Cardiac muscle cell (in vitro differentiated cells and primary cell): ENCODE results near the gene PCK2. TPM values are rescaled to one million over a fixed set of nuclear protein-coding genes. Genes with fewer than 3 reads are reported as not detected.

Source experiments
- DNase-seq, 2 donors: peaks; one replicate each; pipeline versions ENCODE4 v3.0.0 to v3.0.0-alpha.2; 2010 to 2017; ENCODE audit warnings: low read depth in 1 of 2, low spot score in 1 of 2
- H3K27ac ChIP-seq: fragments of 200-600 bp; sonication (generic); 2 replicates; pipeline ENCODE4 v1.5.1; 2016
- H3K27me3 ChIP-seq: fragments of 200-600 bp; sonication (generic); 2 replicates; pipeline ENCODE4 v1.6.0; 2016; ENCODE audit warnings: control low read depth
- H3K36me3 ChIP-seq: fragments of 200-600 bp; sonication (generic); 2 replicates; pipeline ENCODE4 v1.5.1; 2016; ENCODE audit warnings: control low read depth
- H3K4me1 ChIP-seq: fragments of 200-600 bp; sonication (generic); 2 replicates; pipeline ENCODE4 v1.8.1; 2017; ENCODE audit warnings: low read depth, mild to moderate bottlenecking, mixed run types
- H3K4me3 ChIP-seq: fragments of 200-600 bp; sonication (generic); 2 replicates; pipeline ENCODE4 v1.5.1; 2016; ENCODE audit warnings: mild to moderate bottlenecking
- H3K9me3 ChIP-seq: fragments of 200-600 bp; sonication (generic); 2 replicates; pipeline ENCODE4 v1.5.1; 2017; ENCODE audit warnings: low read depth, mild to moderate bottlenecking, control low read depth
- polyA plus RNA-seq: library from polyadenylated mRNA; unstranded; fragments of >200 nt; fragmentation: Nextera tagmentation; extraction: Ambion mirVana; gene quantifications from 2 replicates; pipeline ENCODE4 v1.2.1, GENCODE V29; 2016
- total RNA-seq: library from RNA; depleted of rRNA; stranded (reverse); fragments of >200 nt; gene quantifications from 2 replicates; pipeline ENCODE4 v1.2.3, GENCODE V29; 2016
- TF ChIP-seq, protein P1 (sequence below): IDR thresholded peaks from 2 replicates; pipeline ENCODE4 v1.5.1; 2012; ENCODE audit warnings: low read depth, mild to moderate bottlenecking, low read length

The PCK2 gene
- total and polyA plus RNA-seq, 2 experiments from 2014 or later = 12.2 to 18.9 TPM

DNA sequence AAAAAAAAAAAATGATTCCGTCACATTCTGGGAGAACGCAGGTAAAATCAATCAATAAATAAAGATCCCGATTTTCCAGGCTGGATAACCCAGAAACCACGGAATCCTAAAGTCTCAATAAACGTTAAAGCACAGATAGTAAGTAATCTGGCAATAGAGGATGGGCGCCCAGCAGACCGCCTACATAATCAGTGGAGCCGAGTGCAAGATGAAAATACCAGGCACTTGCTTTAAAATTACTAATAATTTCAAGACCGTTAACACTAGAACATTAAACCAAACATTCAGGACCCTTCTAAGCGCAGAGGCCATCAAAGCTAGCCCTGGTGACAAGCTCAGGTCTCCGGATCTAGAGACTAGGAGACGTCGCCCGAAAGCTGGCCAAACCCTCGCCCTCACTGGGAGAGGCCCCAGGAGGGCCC lies 19.3 kb downstream of the PCK2 start:
- TF ChIP-seq, protein P1, sequence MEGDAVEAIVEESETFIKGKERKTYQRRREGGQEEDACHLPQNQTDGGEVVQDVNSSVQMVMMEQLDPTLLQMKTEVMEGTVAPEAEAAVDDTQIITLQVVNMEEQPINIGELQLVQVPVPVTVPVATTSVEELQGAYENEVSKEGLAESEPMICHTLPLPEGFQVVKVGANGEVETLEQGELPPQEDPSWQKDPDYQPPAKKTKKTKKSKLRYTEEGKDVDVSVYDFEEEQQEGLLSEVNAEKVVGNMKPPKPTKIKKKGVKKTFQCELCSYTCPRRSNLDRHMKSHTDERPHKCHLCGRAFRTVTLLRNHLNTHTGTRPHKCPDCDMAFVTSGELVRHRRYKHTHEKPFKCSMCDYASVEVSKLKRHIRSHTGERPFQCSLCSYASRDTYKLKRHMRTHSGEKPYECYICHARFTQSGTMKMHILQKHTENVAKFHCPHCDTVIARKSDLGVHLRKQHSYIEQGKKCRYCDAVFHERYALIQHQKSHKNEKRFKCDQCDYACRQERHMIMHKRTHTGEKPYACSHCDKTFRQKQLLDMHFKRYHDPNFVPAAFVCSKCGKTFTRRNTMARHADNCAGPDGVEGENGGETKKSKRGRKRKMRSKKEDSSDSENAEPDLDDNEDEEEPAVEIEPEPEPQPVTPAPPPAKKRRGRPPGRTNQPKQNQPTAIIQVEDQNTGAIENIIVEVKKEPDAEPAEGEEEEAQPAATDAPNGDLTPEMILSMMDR = no peak
- peak overlapping the region; percentile 44 for H3K4me3 ChIP-seq
- H3K27me3 ChIP-seq = no peaks in the 10 kb centered on the region
- peak overlapping the region; percentile 92 for H3K27ac ChIP-seq
- peaks cover 12% of the 10 kb centered on the region for H3K36me3 ChIP-seq
- no peak for DNase-seq
- no peaks in the 10 kb centered on the region for H3K9me3 ChIP-seq
- peaks cover 11% of the 10 kb centered on the region for H3K4me1 ChIP-seq

DNA sequence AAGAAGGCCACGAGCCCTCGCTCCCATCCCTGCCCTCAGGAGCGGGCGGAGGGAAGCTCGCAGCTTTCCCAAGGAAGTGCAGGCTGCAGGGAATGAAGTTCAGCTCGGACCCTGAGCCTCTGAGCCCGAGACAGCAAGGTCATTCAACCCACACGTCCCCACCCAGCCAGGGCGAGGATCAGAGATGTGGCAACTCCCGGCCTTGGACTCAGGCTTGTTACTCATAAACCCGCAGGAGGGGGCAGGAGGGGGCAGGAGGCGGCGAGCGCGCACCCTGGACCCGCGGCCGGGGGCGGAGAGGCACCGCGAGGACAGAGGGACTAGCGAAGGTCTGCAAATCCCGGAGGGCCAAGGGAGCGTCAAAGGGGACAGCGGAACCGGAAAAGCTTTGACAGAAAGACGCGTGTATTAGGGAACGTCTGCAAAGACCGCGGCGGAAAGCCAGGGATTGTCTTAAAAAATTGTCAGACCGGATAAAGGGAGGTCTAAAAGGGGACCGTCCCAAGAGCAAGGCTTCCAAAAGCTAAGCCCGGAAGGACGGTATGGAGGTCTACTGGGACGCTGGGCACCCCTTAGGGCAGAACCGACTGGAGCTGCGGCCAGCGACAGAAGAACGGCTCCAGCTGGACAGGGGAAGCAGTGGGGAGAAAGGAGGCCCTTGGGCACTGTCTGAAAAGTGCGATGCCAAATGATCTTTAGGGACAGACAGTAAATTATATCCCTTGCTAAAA lies 19.9 kb downstream of the PCK2 start:
- H3K36me3 ChIP-seq = peaks cover 18% of the 10 kb centered on the region
- H3K27me3 ChIP-seq = no peaks in the 10 kb centered on the region
- TF ChIP-seq, protein P1 = no peak
- DNase-seq = peak; percentile 85 to 91
- no peaks in the 10 kb centered on the region for H3K9me3 ChIP-seq
- H3K4me3 ChIP-seq = peak overlapping the region; percentile 44
- peak overlapping the region; percentile 92 for H3K27ac ChIP-seq
- H3K4me1 ChIP-seq = peaks cover 11% of the 10 kb centered on the region

GRCh38 chr14:24114532-24115421 lies 20.7 kb downstream of the PCK2 start, which contains the start of the genes DCAF11 and NRL:
TSS of gene DCAF11 (plus strand) at chr14:24114777. CDS start at chr14:24115595, 818 bp downstream.
TSS of gene NRL (minus strand) at chr14:24114949. CDS start at chr14:24082848, 32,101 bp downstream.
- Histone ChIP-seq H3K27ac (peak within 1 kb of the TSS; percentile 92), H3K4me3 (peak within 1 kb of the TSS; percentile 44), H3K27me3 (no peaks in the 10 kb centered on the region), H3K36me3 (peaks cover 26% of the 10 kb centered on the region), H3K4me1 (peaks cover 11% of the 10 kb centered on the region), H3K9me3 (no peaks in the 10 kb centered on the region)
- peak; percentile 99 to 100 for DNase-seq
- TF ChIP-seq, protein P1 = no peak

DNA sequence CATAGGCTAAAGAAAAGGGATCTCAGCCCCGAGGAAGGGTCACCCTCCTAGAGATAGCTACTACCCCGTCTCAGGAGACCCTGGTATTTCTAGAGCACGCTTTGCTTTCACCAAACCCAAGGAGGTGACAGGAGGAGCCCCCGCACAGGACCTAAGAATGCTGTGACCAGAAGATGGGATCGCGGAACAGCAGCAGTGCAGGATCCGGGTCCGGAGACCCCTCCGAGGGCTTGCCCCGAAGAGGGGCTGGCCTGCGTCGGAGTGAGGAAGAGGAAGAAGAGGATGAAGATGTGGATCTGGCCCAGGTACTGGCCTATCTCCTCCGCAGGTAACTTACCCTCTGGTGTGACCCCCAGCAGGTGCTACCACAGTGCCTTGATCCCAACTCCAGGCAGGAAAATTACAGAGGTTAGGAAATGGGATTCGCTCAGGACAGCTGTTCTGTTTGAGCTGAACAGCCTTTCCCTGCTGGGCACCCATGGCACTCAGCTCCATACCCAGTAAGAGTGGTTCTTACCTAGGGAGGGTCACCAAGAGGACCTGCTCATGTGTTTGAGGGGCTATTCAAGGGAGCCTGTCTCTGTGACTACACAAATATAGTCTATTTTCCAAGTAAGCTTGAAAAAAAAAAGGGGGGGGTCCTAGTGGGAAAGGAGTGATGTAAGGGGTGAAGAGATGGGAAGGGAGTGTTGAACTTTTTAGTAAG lies 21.5 kb downstream of the PCK2 start:
- no peaks in the 10 kb centered on the region for H3K27me3 ChIP-seq
- peak overlapping the region; percentile 44 for H3K4me3 ChIP-seq
- H3K36me3 ChIP-seq = peaks cover 30% of the 10 kb centered on the region
- H3K27ac ChIP-seq = peak overlapping the region; percentile 92
- peaks cover 11% of the 10 kb centered on the region for H3K4me1 ChIP-seq
- no peak for DNase-seq
- no peaks in the 10 kb centered on the region for H3K9me3 ChIP-seq
- TF ChIP-seq, protein P1 = no peak
